A673 (cell line): ENCODE results near the gene CLDN34. TPM values are rescaled to one million over a fixed set of nuclear protein-coding genes. Genes with fewer than 3 reads are reported as not detected.
A peak's percentile ranks its signal among the peaks of the same experiment; 100 is the strongest.

Source experiments
- BruUV-seq: library from RNA; stranded (reverse); fragments of 400-500 nt; replicated peaks from 2 replicates; lab custom pipeline; 2021; lab: Mats Ljungman, UMichigan
- CTCF ChIA-PET: fragments of 300-600 bp; sonication (Branson Sonifier 250); formaldehyde crosslinking; loops from one replicate; lab custom pipeline; 2022; ENCODE audit warnings: antibody characterized with exemption; lab: Charles Lee
- POLR2A ChIA-PET: fragments of 300-600 bp; sonication (Branson Sonifier 250); formaldehyde crosslinking; loops from one replicate; lab custom pipeline; 2022; ENCODE audit warnings: antibody characterized with exemption; ENCODE audit not compliant: low non-redundant PET; lab: Charles Lee
- DNase-seq: peaks from one replicate; pipeline ENCODE4 v3.0.0-alpha.2; 2015; ENCODE audit warnings: low spot score
- H3K27ac ChIP-seq: fragments of 200-600 bp; sonication (generic); 2 replicates; pipeline ENCODE4 v1.5.1; 2016; ENCODE audit warnings: mixed run types, low read depth, mild to moderate bottlenecking, mixed read lengths, antibody characterized with exemption, low read length; ENCODE audit not compliant: poor library complexity, severe bottlenecking
- H3K27me3 ChIP-seq: fragments of 200-600 bp; sonication (generic); replicated peaks from 2 replicates; pipeline ENCODE4 v1.6.1; 2017; ENCODE audit warnings: mixed run types, low read depth, mild to moderate bottlenecking, mixed read lengths, antibody characterized with exemption, low read length; ENCODE audit not compliant: insufficient read depth, poor library complexity
- H3K36me3 ChIP-seq: fragments of 200-600 bp; sonication (generic); 2 replicates; pipeline ENCODE4 v1.6.1; 2016; ENCODE audit warnings: mixed run types, mild to moderate bottlenecking, mixed read lengths, antibody characterized with exemption, low read length; ENCODE audit not compliant: insufficient read depth, poor library complexity, severe bottlenecking
- H3K4me1 ChIP-seq: fragments of 200-600 bp; sonication (generic); 2 replicates; pipeline ENCODE4 v1.6.1; 2017; ENCODE audit warnings: mixed run types, mild to moderate bottlenecking, mixed read lengths, antibody characterized with exemption, low read length; ENCODE audit not compliant: insufficient read depth, poor library complexity, severe bottlenecking
- H3K4me3 ChIP-seq: fragments of 200-600 bp; sonication (generic); 2 replicates; pipeline ENCODE4 v1.5.1; 2016; ENCODE audit warnings: low read depth, mixed run types, mild to moderate bottlenecking, mixed read lengths, low read length; ENCODE audit not compliant: poor library complexity, severe bottlenecking
- H3K9me3 ChIP-seq: fragments of 200-600 bp; sonication (generic); 2 replicates; pipeline ENCODE4 v1.6.1; 2016; ENCODE audit warnings: mixed run types, low read depth, mild to moderate bottlenecking, mixed read lengths, antibody characterized with exemption, low read length; ENCODE audit not compliant: poor library complexity, severe bottlenecking
- EZH2 ChIP-seq: fragments of 200-600 bp; sonication (generic); IDR thresholded peaks from 2 replicates; pipeline ENCODE4 v1.6.1; 2017; ENCODE audit warnings: borderline replicate concordance, low read depth, mild to moderate bottlenecking, mixed read lengths, antibody characterized with exemption, low read length; ENCODE audit not compliant: poor library complexity, severe bottlenecking
- intact Hi-C: fragments of 100-400 bp; cut with micrococcal nuclease; formaldehyde crosslinking; loops from one replicate; pipeline ENCODE4 v1.10.0; 2022; ENCODE audit not compliant: unreplicated experiment
- total RNA-seq: library from RNA; stranded (reverse); gene quantifications from 2 replicates; pipeline ENCODE4 v1.2.3, GENCODE V29; 2021
- TF ChIP-seq, protein P1 (sequence below): fragments of 300-800, 200-600 bp; sonication (generic); conservative IDR thresholded peaks from 2 replicates; pipeline ENCODE4 v1.5.1; 2017; ENCODE audit warnings: low read depth, mild to moderate bottlenecking, antibody characterized with exemption, low read length, moderate library complexity, mixed read lengths

CLDN34 gene
- total RNA-seq, 1 experiment from 2014 or later = not detected

DNA sequence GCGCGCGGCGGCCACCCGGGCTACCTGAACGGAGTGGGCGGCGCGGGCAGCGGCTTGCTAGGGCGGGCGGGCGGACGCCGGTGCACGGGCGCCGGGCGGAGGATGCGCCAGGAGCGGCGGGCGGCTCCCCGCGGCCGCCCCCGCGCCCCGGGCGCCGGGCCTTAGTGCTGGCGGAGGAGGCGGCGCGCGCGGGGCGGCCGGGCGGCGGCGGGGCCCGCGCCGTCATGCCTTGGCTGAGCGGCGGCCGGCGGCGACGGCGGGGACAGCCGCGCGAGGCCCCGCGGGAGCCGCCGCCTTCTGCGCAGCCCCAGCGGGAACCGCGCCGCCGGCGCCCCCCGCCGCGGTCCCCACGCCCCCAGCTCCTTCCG is 48.2 kb downstream of the CLDN34 start:
- intact Hi-C loops = no loop called here
- no peak for TF ChIP-seq EZH2
- TF ChIP-seq, protein P1, sequence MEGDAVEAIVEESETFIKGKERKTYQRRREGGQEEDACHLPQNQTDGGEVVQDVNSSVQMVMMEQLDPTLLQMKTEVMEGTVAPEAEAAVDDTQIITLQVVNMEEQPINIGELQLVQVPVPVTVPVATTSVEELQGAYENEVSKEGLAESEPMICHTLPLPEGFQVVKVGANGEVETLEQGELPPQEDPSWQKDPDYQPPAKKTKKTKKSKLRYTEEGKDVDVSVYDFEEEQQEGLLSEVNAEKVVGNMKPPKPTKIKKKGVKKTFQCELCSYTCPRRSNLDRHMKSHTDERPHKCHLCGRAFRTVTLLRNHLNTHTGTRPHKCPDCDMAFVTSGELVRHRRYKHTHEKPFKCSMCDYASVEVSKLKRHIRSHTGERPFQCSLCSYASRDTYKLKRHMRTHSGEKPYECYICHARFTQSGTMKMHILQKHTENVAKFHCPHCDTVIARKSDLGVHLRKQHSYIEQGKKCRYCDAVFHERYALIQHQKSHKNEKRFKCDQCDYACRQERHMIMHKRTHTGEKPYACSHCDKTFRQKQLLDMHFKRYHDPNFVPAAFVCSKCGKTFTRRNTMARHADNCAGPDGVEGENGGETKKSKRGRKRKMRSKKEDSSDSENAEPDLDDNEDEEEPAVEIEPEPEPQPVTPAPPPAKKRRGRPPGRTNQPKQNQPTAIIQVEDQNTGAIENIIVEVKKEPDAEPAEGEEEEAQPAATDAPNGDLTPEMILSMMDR = no peak
- DNase-seq = no peak
- no TSS peak for BruUV-seq
- no peaks in the 10 kb centered on the region for H3K27me3 ChIP-seq
- CTCF ChIA-PET = no interaction called here
- no peaks in the 10 kb centered on the region for H3K9me3 ChIP-seq
- H3K27ac ChIP-seq = no peak overlapping the region
- POLR2A ChIA-PET = no interaction called here
- H3K36me3 ChIP-seq = no peaks in the 10 kb centered on the region
- H3K4me3 ChIP-seq = peak overlapping the region; percentile 60
- peaks cover 33% of the 10 kb centered on the region for H3K4me1 ChIP-seq

DNA sequence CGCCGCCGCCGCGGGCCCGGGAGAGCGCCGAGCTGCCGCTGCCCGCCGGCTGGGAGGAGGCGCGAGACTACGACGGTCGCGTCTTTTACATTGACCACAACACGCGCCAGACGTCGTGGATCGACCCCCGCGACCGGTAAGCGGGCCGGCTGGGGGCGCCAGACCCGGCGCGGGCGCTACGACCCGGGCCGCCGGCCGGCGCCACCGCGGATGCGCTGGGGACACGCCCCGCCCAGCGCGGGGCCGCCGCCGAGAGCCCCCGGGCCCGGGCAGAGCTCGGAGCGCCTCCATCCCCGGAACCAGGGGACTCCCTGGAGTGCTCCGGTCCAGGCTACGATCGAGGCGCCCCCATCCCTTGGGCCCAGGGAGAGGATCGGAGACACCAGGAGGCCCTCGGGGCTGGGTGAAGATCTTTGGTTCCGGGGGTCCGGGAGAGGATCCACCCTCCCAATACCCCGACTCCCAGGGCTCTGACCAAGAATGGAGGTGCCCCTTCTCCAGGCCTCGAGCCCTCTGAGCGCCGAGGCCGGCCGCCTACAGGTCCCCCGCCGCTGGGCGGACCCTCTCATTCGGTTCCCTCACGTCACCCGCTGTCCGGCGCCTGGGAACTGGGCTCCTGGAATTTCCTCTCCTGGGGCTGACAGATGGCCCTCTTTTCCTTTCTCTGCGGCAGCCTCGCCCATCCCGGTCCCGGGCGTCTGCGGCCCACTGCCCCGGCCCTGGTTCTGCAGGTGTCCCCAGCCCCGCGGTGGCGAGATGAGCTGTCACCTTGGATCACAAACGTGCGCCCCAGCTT is 48.8 kb downstream of the CLDN34 start:
- Histone ChIP-seq H3K4me1 (peaks cover 30% of the 10 kb centered on the region), H3K4me3 (peak overlapping the region; percentile 60), H3K27me3 (no peaks in the 10 kb centered on the region), H3K36me3 (no peaks in the 10 kb centered on the region), H3K9me3 (no peaks in the 10 kb centered on the region), H3K27ac (peak overlapping the region; percentile 54)
- no TSS peak for BruUV-seq
- no peak for TF ChIP-seq EZH2
- TF ChIP-seq, protein P1 = no peak
- ChIA-PET CTCF (no interaction called here), POLR2A (no interaction called here)
- intact Hi-C loops = no loop called here
- peak; percentile 16 for DNase-seq

DNA sequence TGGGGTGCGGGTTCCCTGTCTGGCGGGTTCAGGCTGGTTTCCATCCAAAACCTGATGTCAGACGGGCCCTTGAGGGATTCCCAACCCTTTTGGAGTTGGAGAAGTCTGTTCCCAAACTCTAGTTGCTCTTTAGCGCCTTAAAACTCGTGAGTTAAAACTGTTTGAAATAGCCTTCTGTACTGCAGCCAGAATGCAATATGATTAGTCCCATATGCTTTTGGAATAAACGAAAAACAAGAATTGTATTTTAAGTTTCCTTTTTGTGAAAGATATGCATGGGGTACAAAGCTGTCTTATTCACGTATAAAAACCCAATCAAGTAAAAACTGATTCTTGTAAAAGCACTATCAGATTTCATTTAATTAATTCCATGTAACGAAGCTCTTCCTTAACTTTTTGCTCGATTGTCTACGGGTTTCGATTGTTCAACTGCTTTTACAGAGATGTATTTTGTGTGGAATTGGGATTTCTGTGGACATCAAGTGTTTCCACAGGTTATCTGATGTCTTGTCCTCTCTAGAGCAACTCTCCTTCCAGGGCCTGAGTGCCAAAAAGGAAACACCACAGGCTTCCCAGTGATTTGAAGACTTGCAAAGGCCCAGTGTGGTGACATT is 49.5 kb downstream of the CLDN34 start:
- intact Hi-C loops = no loop called here
- no peaks in the 10 kb centered on the region for H3K36me3 ChIP-seq
- TF ChIP-seq EZH2 = no peak
- TF ChIP-seq, protein P1 = no peak
- peaks cover 24% of the 10 kb centered on the region for H3K4me1 ChIP-seq
- POLR2A ChIA-PET = no interaction called here
- TSS peak; percentile 55 for BruUV-seq
- H3K9me3 ChIP-seq = no peaks in the 10 kb centered on the region
- H3K27ac ChIP-seq = peak overlapping the region; percentile 54
- H3K4me3 ChIP-seq = peak overlapping the region; percentile 60
- no peaks in the 10 kb centered on the region for H3K27me3 ChIP-seq
- CTCF ChIA-PET = no interaction called here
- no peak for DNase-seq
